ENCODE results near the gene INSRR. TPM values are rescaled to one million over a fixed set of nuclear protein-coding genes. Genes with fewer than 3 reads are reported as not detected.
A peak's percentile ranks its signal among the peaks of the same experiment; 100 is the strongest.

The INSRR gene
- not detected in 2 replicates for total RNA-seq (2014; rRNA removed; shearing (Covaris generic))

- DNase-seq (ENCODE audit: low read depth), result no peak
These were observed at the start of gene INSRR for GRCh38 chr1:156858959-156859522. Gene INSRR, minus strand, starts transcription at chr1:156859117. Its CDS starts 496 bp downstream, at chr1:156858621.

DNA sequence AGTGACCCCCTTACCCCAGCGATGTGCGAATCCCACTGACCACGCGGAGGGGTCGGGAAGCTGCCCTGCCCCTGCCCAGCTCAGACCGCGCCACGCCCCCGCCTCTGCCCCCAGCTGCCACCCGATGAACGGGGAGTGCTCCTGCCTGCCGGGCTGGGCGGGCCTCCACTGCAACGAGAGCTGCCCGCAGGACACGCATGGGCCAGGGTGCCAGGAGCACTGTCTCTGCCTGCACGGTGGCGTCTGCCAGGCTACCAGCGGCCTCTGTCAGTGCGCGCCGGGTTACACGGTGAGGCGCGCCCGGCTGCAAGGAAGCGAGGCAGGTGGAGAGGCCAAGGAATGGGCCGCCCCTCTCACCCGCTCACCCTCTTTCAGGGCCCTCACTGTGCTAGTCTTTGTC, 49.6 kb upstream of the INSRR start:
- DNase-seq (ENCODE audit: low read depth), result no peak

GRCh38 chr1:156906206-156906906, 47.4 kb upstream of the INSRR start:
- DNase-seq (ENCODE audit: low read depth), result no peak

DNA sequence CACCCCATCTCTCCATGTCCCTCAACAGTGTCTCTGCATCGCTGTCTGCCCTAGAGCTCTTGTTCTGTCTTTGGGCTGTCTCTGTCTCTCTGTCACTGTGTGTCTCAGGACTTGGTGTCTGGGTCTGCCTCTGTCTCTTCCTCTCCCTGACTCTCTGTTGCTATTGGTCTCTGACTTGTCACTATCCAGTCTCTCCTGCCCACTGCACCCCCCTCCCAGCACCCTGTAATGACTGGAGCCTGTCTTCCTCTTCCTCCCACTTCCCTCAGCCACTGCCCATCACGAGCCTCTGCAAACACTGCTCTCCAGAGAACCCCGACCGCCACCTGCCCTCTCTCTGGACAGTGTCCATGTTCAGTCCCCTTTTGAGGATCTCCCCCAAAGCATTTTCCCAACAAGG, 46.7 kb upstream of the INSRR start:
- DNase-seq (ENCODE audit: low read depth), result no peak

DNA sequence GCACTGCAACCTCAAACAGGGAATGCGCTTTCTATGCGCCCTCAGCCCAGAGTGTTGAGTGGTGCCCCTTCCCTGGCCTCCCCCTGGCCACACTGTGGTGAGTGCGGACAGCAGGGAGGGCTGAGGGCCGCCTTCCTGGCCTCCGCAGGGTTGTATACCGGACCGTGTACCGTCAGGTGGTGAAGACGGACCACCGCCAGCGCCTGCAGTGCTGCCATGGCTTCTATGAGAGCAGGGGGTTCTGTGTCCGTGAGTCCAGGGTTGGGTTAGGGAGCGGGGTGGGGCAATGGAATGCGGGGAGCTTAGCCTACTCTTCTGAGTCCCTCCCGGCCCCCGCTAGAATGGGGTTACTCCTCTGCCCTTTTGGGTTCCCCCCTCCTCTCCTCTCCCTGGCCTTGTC, 46.3 kb upstream of the INSRR start:
- no peak for DNase-seq (ENCODE audit: low read depth)

GRCh38 chr1:156904187-156904959, 45.5 kb upstream of the INSRR start:
- DNase-seq (ENCODE audit: low read depth), result no peak

- no peak for DNase-seq (ENCODE audit: low read depth)
These were observed 44.6 kb upstream of the INSRR start for GRCh38 chr1:156903328-156904091.

GRCh38 chr1:156901966-156902915, 43.3 kb upstream of the INSRR start:
- DNase-seq (ENCODE audit: low read depth), result no peak

GRCh38 chr1:156901590-156901900, 42.6 kb upstream of the INSRR start:
- no peak for DNase-seq (ENCODE audit: low read depth)

- DNase-seq (ENCODE audit: low read depth), result no peak
These were observed 42.1 kb upstream of the INSRR start for GRCh38 chr1:156900896-156901589.

DNA sequence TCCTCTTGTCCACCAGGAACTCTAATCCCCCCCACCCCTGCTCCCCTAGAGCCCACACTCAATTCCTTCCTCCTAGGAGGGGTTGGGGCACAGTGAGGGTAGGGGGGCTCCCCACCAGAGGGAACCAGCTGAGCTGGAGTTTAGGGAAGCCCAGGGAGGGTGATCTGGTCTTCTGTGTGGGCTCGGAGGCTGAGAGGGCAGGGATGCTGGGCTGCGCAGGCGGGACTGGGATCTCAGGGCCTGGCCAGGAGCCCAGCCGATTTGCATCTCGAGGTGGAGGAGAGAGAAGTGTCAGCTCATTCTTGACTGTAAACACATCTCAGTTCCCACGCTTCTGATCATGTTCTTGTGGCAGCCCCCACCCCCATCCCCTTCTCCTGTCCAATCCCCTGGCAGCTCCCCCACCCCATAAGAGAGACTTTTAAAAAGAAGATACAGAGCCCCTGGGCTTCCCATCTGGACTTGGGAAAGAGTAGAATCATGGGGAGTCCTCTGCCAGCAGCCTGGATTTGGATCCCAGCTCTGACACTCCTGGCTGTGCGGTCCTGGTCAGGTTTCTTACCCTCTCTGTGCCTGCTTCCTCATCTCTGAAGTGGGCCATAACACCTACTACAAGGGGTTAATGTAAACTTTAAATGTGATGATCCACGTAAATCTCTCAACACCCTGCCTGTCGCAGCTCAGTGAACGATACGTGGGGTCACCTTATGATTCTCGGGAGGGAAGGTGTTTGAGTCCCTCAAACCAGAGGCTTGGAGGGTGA, 41.2 kb upstream of the INSRR start:
- no peak for DNase-seq (ENCODE audit: low read depth)

- no peak for DNase-seq (ENCODE audit: low read depth)
These were observed 40.2 kb upstream of the INSRR start for GRCh38 chr1:156898971-156899664.

- DNase-seq (ENCODE audit: low read depth), result no peak
These were observed 39.2 kb upstream of the INSRR start for GRCh38 chr1:156898161-156898566.

DNA sequence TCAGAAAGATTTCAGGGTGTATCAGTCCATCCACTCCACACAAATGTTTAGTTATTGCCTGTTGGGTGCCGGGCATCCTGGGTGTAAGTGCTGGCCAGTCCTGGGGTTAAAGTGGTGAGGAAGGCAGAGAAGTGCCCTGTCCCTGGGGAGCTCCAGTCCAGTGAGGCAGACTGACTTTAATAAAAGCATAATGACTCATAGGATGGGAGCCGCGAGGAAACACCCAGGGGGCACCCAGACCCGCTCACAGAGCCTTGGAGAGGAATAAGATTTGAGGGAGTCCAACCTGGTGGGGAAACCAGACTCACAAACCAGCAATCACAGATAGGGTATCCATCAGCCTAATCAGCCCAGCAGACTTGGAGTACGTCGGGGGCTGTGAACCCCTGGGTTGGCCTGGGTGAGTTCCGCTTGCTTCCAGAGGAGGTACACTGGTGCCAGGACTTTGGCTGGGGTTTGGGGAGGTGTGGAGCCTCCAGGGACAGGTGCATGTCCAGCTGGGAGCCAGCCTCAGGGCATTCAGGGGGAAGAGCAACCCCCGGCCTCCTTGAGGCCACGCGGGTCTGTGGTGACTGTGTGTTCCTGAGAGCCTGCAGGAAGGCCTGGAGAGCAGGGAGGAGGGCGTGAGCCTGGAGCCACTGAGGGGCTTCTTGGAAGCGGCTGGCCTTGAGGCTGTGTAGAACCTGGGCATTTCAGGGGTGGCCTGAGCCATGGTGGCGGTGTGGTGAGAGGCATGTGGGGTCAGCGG, 38.3 kb upstream of the INSRR start:
- peak; percentile 82 for DNase-seq (ENCODE audit: low read depth)

DNA sequence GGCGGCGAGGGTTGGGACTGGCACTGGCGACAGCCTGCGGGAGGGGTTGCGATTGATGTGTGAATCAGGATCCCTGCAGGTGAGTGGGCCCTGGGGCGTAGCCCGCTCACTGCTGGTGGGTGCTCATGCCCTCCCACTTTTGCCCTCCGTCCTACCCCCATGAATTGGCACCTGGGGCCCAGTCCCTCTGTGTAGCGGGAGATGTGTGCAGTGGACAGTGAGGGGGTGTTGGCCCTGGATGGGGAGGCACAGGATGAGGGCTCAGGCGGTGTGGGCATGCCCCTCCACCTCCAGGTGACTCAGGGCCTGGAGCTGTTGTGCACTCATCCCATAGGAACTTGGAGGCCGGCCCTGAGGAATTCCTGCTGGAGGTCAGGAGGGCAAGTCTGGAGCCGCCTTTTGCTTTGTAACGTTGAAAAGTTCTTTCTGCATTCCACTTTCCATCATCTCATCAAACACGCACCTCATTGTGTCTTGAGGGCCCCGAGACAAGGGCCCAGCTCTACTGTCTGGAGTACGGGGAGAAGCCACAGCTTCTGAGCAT, 37.6 kb upstream of the INSRR start:
- peak; percentile 95 for DNase-seq (ENCODE audit: low read depth)

GRCh38 chr1:156895927-156896326, 37.0 kb upstream of the INSRR start:
- DNase-seq (ENCODE audit: low read depth), result no peak

- peak; percentile 58 for DNase-seq (ENCODE audit: low read depth)
These were observed 36.5 kb upstream of the INSRR start for GRCh38 chr1:156895455-156895812.

Data from M059J (cell line).